CD4-positive, alpha-beta T cell treated with Interleukin-4 for 1 hour (primary cell): ENCODE results near the gene ANKRD17.
"Not testable (repeated sequence)": the region's sequence is repeated elsewhere in the genome, so short reads cannot be mapped to it uniquely, and the experiment has no call there.

Source experiments
- DNase-seq, 2 donors: peaks; one replicate each; pipeline ENCODE4 v3.0.0-alpha.2; 2020 to 2022

The ANKRD17 gene

DNA sequence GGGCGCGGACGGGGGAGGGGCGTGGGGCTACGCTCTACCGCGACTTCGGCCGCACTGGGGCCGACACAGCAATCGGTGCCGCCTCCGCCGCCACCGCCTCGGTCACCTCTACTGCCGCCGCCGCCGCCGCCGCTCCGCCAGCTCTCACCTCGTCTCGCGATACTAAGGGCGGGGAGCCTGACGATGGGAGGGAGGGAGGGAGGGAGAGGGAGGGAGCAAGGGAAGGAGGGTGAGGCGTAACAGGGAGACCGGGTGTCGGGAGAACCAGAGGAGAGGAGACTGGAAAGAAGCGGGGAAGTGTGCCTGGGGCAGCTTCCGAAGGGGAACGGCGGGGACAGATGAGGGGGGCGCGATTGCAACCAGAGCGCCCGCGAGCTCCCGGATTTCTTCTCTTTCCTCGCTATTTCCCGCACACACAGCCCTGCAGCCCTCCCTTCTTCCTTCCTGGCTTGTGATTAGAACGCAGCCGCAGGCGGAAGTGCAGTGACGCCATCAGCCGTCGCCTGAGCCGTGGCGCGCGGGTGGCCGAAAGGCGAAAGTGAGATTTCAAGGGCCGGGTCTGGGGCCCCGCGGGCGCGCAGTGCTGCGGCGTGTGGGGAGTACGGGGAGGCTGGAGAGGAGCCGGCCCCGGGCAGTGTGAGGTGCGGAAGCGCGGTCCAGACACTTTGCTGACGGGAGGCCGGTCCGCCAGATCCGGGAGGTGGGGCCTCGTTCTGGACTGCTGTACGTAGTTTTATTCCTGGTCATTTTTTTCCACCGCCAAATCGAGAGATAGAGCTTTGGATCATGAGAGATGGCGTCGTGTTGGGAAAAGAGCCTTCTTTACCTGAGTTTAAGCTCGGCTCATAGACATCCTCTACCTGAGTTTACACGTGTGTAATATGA, at the start of gene ANKRD17:
ANKRD17 (minus strand) TSS at position 113 of the 885 bp plus-strand sequence. CDS start 130 bp downstream, outside the sequence.
- DNase-seq = peak; percentile 92

- DNase-seq = no peak
Observed at GRCh38 chr4:73308286-73308685, 49.7 kb upstream of the ANKRD17 start.

GRCh38 chr4:73303711-73304110, 45.1 kb upstream of the ANKRD17 start:
- no peak for DNase-seq

DNA sequence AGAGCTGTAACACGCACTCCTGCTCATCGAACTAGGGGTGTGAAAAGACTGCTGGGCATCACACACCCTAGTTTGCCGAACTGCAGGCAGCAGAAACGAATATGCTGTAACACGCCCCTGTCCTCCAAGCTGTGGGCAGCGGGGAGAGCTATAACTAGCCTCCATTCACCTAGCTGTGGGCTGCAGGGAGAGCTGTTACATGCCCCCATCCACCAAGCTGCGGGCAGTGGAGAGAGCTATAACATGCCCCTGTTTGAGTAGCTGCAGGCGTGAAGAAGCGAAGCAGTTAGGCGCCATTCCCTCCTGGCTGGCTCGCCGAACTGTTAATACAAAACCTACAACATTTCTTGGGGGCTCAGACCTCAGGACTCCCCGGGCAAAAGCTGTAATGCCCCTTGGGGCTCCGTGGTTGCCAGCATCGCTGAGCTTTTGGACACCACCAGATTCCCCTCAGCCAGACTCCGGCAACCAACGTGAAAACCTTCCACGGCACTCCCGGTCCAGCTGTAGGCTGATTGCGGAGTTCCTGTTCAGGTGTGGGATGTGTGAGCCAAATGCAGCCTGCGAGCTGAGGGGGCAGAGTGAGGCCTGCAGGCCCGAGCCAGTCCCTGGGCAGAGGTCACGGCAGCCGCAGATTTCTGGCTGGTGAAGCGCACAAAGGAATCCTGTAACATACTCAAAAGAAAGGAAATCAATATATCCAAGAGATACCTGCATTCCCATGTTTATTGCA, 41.1 kb upstream of the ANKRD17 start:
- DNase-seq = no peak

DNA sequence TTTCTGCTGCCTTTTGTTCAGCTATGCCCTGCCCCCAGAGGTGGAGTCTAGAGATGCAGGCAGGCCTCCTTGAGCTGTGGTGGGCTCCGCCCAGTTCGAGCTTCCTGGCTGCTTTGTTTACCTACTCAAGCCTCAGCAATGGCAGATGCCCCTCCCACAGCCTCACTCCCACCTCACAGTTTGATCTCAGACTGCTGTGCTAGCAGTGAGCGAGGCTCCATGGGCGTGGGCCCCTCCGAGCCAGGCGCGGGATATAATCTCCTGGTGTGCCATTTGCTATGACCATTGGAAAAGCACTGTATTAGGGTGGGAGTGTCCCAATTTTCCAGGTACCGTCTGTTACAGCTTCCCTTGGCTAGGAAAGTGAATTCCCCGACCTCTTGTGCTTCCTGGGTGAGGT, 34.1 kb upstream of the ANKRD17 start:
- not testable (repeated sequence) for DNase-seq

DNA sequence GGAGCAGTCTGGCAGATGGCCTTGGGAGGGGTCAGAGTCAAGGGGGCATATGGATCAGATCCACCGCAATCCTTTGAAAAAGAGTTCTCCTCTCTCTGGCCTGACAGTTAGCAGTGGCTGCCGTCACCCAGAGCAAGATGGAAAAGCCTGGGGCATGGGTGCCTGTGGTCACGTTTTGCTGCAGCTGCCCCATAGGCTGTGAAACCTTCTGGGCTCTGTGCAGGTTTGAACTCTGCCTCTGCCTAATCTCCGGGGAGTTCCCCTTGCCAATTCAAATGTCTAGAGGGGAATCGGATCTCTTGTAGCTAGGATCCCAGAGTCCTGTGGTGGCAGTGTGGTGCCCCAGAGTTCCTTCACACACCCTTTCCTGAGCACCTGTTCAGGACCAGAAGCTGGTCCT, 23.4 kb upstream of the ANKRD17 start:
- DNase-seq = no peak

DNA sequence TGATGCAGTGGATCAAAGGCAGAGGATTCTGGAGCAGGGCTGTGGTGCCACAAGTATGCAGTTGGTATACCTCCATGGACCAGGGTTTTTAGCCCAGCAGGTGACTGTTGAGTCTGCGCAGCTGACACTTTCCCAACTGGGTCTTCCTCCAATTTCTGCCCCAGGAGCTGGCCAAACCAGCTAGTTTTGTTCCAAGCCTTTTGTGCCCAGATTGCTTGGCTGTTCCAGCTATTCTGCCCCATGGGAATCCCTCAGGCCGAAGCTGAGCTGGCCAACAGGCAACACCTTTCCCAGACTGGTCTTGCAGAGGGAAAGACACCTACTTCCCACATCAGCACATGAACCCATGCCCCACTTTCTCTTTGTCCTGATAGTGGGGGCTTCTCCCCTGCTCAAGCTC, 22.8 kb upstream of the ANKRD17 start:
- no peak for DNase-seq

GRCh38 chr4:73277201-73277600, 18.6 kb upstream of the ANKRD17 start:
- DNase-seq = no peak

DNA sequence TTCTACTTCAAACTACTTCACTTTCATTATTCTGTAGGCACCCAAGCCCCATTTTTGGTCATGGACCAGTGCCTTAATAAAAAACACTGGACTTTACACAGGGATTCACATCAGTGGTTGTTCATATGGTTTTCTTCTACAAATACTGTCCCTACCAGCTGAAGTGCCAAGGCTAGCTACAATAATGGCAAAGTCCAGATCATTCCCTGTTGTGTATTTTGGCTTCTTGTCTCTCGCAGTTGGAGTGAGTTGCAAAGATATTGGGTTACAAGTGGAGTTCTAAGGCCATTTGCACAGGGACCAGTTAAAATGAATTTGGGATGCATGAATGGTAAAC, 16.7 kb upstream of the ANKRD17 start:
- no peak for DNase-seq

- no peak for DNase-seq
Observed at GRCh38 chr4:73272816-73273215, 14.2 kb upstream of the ANKRD17 start.

DNA sequence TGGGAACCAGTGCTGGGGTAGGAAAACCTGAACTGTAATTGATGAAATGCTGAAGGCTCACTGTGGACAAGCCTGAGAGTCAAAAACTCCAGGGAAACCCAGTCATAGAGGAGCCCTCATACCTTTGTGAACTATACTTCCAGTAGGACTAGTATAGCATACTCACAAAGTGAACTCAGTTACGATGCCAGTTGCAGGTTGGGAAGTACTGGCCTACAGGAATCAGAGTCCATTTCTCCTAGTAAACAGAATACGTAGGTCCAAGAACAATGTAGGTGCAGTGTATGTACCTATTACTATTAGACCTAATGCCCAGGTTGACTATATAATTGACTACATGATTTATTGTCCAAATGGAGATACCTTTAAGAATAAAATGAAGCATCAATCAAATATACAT, 8.5 kb upstream of the ANKRD17 start:
- DNase-seq = no peak

- no peak for DNase-seq
Observed at GRCh38 chr4:73259571-73260090, 1.0 kb upstream of the ANKRD17 start.

DNA sequence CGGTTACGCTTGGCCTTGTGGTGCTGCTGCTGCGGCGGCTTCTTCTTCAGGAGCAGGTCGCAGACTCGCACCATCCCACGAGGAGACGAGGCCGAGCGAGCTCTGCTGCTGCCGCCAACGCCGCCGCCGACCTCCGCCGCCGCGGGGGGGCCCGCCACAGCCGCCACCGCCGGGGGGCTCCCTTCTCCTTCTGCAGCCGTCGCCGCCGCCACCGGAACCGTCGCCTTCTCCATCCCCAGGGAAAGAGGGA, 237 bp downstream of the ANKRD17 start:
- no peak for DNase-seq

- DNase-seq = peak in 1 of 2 donors; percentile 24
Observed at GRCh38 chr4:73257651-73258435, 755 bp downstream of the ANKRD17 start.

GRCh38 chr4:73257234-73257633, 1.4 kb downstream of the ANKRD17 start:
- peak; percentile 67 to 80 for DNase-seq

GRCh38 chr4:73255847-73256246, 2.8 kb downstream of the ANKRD17 start:
- not testable (repeated sequence) for DNase-seq

GRCh38 chr4:73252001-73252400, 6.6 kb downstream of the ANKRD17 start:
- no peak for DNase-seq

DNA sequence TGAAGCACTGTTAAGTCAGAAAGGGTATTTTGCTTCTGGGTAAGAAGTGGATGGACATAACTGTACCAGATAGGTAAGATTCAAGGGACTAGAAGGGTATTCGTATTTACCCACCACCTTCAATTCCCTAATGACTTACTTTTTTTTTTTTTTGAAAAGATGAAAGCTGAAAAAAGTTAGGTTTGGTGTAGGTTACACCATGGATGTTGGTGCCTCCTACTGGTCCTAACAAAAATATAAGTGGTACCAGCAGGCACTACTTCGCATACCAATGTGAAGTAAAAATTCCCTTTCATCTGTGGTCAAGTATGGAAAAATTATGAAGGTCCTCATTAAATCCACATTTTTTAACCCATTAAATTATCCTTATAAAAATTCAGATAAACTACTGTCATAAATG, 7.2 kb downstream of the ANKRD17 start:
- no peak for DNase-seq

- no peak for DNase-seq
Observed at GRCh38 chr4:73250642-73251041, 8.0 kb downstream of the ANKRD17 start.

GRCh38 chr4:73248821-73249220, 9.8 kb downstream of the ANKRD17 start:
- no peak for DNase-seq

GRCh38 chr4:73248416-73248815, 10.2 kb downstream of the ANKRD17 start:
- no peak for DNase-seq

GRCh38 chr4:73247100-73247499, 11.5 kb downstream of the ANKRD17 start:
- no peak for DNase-seq

GRCh38 chr4:73245955-73246354, 12.6 kb downstream of the ANKRD17 start:
- no peak for DNase-seq
